Putamen (tissue), 1 donor: ENCODE data around the gene HOXA11.

Experiments
- DNase-seq: peaks from one replicate; pipeline ENCODE4 v3.0.0-alpha.2; 2016; ENCODE audit warnings: low spot score

Gene HOXA11

DNA sequence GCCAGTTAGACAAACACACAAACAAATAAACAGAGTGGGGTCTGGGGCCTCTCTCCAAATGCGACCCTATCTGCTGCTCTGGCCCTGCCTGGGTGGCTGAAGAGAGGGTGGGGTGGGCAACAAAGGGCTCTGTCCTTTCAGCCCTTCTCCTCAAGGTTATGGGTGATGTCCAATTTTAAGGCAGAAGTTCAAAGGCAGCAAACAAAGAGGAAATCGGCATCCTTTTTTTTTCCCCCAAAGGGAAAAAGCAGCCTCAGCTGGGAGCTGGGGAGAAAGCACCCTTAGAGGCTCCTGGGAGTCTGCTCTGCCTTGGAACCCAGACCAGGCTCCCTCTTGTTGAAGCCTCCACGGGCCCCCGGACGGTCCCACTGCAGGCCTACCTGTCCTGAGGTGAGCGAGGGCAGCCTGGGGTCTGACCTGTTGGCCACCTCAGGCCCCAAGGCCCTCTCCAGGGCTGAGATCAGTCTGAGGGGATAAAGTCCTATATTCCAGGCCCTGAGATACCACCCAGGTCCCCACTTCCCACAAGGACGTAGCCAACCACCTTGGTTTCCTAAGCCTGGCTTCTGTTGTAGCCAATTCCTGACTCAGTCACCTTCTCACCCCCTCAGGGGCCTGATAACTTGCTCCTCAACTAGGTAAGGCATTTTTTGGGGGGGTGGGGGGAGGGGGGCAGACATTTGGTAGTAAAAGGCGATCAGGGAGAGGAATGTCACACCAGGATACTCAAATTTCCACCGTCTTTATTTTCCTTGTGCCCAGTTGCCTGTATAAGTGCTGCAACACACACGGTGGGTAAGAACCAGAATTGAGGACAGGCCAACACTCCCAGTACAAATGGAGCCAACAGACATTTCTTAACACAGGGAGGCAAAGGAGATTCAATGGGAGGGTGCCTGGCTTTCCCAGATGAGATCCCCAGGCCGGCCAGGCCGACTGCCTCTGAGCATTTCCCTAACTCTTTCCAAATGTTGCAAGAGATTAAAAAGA lies 4.3 kb downstream of the HOXA11 start:
- DNase-seq = no peak

GRCh38 chr7:27179503-27180430 lies 5.3 kb downstream of the HOXA11 start:
- DNase-seq = no peak

GRCh38 chr7:27179030-27179429 lies 6.0 kb downstream of the HOXA11 start:
- DNase-seq = no peak

DNA sequence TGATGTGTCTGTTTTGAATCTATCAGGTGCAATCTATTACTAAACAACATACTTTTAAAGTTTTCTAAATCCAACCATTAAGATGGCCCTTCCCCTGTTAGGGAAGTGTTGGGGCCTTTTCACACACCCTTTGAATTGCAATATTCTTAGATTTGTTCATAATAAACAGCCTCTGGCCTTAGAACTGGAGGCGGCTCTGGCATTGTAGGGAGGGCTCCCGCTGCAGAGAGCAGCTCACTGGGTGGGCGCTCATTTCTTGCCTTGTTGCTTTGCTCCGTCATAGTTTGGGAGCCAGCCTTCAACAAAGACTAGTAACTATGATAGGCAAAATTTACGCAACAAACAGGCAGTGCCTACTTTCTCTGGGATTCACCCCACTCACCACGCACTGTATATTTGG lies 6.7 kb downstream of the HOXA11 start:
- DNase-seq = no peak

GRCh38 chr7:27177795-27178320 lies 7.2 kb downstream of the HOXA11 start:
- DNase-seq = no peak

DNA sequence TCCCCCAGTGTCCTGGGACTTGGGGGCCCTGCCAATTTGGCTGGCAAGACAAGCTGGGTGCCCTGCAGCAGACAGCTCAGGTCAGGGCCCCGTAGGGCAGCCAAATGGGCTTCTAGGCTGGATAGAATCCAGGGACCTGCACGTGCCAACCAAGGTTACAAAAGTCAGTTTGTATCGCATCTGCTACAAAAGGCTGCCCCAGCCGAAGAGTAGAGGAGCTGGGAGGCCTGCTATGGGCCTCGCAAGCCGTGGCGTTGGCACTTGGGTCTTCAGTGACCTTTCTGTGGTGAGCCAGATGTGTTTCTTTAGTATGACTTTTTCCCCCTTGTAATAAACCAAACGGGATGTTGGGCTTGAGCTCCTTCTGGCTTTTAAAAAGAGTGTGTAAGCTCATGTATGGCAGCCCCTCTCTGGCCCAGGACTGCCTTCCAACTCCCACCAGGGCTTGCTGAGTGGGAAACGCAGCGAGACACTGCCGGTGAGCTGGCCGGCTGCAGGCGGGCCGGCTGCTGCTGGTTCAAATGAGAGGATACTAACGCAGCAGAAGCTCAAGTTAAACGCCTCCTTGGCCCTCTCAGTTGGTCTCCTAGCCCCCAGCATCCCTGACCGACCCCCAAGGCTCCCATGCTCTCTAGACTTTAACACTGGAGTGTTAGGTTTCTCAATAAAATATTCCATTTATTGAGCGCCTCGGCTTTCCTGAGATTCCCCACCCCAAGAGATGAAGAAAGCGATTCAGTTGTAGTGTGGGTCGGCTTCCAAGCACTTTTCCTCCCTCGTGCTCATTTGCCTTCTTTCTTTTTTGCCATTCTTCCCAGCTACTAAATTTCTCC lies 7.9 kb downstream of the HOXA11 start:
- DNase-seq = no peak

GRCh38 chr7:27176524-27176845 lies 8.5 kb downstream of the HOXA11 start:
- no peak for DNase-seq

DNA sequence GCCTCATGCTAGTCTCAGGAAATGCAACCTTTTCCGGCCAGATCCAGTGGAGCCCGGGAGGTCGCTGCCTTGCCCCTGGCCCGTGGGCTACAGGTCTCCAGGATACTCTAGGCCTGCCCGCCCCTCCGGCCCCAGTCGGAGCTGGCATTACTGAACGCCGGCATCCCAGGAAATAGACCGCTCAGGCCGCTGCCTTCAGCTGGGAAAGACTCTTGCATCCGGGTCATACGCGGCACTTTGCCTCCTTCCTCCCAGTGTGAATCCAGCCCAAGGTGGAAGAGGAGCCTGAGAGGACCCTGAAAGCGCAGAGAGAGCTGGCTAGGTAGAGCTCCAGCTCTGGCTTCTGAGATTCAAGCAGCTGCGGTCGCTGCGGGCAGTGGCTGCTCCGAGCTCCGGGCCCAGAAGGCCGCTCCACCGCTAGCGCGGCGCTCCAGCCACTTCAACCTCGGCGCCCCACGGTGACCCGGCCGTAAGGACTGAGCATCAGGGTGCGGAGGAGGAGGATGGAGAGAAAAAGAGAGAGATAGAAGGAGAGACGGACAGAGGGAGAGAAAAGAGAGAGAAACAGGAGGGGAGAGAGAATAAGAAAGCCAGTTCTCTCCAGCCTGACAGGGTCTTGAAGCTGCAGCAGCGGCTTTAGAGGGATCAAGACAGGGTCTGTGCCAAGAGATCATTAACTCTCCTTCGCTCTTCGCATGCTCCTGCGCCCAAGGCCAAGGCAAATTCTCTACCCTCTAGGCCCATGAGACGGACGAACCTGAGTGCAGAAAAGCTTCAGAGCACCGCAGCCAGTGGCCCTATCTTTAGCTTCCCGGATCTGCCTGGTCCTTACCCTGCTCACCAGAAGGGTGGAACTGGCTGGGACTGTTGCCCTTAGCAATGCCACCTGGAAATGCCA lies 9.2 kb downstream of the HOXA11 start:
- no peak for DNase-seq

DNA sequence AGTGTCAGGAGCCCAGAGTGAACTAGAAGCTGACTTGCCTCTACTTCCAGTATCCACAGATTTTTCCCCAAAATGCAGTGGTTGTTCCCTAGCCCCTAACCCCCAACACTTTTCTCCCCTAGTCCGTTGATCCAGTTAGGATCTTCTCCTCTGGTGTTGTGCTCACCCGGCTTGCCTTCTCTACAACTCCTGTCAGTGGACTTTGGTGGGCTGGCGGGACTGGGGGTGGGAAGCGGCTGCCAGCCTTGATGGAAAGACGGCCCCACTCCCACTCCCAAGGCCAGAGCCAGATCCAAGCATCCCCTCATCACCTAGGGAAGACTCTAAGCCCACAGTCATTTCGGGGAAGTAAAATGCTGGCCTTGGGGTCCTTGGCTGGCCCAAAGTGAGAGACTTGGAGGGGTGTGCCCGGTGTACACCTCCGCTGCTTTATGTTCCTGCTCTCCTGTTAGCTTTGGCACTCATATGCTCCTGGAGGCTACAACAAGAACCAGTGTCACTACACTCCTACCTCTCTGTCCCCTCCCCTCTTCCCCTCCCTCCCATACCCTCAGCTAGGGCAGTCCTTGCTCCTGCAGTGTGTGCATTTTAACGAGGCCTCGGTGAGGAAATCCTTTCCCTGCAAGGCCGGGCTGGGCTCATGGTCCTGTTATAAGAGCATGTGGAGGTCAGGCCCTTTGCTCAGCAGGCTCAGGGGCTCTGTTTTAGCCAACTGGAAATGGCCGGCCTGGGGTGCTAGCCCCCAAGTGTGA lies 10.0 kb downstream of the HOXA11 start:
- DNase-seq = no peak

GRCh38 chr7:27173956-27174873 lies 10.8 kb downstream of the HOXA11 start, which contains the start of gene HOXA10:
HOXA10 (minus strand) TSS chr7:27174320; CDS start chr7:27174306, 14 bp downstream.
- no peak for DNase-seq

DNA sequence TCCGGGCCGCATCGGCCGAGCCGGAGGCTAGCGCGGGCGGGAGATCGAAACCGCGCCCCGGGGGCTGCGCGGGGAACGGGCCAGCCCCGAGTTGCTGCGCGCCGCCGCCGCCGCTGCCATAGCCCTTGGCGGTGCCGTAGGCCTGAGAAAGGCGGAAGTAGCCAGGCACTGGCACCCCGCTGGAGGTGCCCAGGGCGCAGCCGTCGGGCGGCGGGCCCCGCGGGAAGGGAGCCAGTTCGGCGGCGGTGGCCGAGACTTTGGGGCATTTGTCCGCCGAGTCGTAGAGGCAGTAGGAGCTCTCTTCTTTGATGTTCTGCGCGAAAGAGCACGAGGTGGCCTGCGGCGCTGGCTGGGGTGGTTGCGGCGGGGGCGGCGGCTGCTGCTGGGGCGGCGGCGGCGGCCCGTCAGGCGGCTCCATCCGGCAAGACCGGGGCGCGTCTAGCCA lies 11.5 kb downstream of the HOXA11 start:
- DNase-seq = no peak

- DNase-seq = no peak
Measured at GRCh38 chr7:27172823-27173510, 12.1 kb downstream of the HOXA11 start.

- no peak for DNase-seq
Measured at GRCh38 chr7:27172315-27172774, 12.7 kb downstream of the HOXA11 start.

DNA sequence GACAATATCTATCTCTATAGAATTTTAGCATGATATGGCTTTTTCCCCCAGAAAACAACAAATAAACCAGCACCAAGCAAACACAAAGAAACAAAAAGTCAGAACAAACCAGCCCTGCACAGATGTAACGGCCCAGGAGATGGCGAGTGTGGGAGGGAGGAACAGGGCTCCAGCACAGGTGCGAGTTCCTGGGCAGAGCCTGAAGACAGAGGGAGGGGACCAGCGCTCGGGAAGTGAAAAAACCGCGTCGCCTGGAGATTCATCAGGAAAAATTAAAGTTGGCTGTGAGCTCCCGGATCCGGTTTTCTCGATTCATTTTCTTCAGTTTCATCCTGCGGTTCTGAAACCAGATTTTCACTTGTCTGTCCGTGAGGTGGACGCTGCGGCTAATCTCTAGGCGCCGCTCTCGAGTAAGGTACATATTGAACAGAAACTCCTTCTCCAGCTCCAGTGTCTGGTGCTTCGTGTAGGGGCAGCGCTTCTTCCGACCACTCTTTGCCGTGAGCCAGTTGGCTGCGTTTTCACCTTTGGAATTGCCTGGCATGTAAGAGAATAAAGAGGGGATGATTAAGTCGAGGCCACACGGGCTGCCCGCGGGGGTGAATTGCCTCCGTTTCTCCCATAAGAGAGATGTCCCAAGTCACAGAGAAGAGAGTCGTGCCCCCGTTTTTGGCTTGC lies 13.3 kb downstream of the HOXA11 start:
- no peak for DNase-seq

- no peak for DNase-seq
Measured at GRCh38 chr7:27171325-27171636, 13.8 kb downstream of the HOXA11 start.

GRCh38 chr7:27170426-27171324 lies 14.4 kb downstream of the HOXA11 start:
- no peak for DNase-seq
